Activated T-helper 1 cell treated with anti-CD3 and anti-CD28 coated beads, Interleukin-2, amount 50 U/mL, for 16 hours (primary cell): Measurements from ENCODE around the gene CCP110.

ENCODE experiments used
- DNase-seq, 2 donors: peaks; one replicate each; pipeline ENCODE4 v3.0.0-alpha.2; 2020; ENCODE audit warnings: low read depth in 1 of 2, low spot score in 1 of 2

CCP110 gene, protein sequence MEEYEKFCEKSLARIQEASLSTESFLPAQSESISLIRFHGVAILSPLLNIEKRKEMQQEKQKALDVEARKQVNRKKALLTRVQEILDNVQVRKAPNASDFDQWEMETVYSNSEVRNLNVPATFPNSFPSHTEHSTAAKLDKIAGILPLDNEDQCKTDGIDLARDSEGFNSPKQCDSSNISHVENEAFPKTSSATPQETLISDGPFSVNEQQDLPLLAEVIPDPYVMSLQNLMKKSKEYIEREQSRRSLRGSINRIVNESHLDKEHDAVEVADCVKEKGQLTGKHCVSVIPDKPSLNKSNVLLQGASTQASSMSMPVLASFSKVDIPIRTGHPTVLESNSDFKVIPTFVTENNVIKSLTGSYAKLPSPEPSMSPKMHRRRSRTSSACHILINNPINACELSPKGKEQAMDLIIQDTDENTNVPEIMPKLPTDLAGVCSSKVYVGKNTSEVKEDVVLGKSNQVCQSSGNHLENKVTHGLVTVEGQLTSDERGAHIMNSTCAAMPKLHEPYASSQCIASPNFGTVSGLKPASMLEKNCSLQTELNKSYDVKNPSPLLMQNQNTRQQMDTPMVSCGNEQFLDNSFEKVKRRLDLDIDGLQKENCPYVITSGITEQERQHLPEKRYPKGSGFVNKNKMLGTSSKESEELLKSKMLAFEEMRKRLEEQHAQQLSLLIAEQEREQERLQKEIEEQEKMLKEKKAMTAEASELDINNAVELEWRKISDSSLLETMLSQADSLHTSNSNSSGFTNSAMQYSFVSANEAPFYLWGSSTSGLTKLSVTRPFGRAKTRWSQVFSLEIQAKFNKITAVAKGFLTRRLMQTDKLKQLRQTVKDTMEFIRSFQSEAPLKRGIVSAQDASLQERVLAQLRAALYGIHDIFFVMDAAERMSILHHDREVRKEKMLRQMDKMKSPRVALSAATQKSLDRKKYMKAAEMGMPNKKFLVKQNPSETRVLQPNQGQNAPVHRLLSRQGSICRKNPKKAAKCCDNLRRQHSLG

GRCh38 chr16:19523559-19524355 is at the start of gene CCP110:
Gene CCP110 (plus strand): TSS chr16:19523942. CDS start chr16:19527882, 3,940 bp downstream.
- peak; percentile 89 to 90 for DNase-seq

GRCh38 chr16:19474617-19475016 is 49.1 kb upstream of the CCP110 start:
- no peak for DNase-seq

DNA sequence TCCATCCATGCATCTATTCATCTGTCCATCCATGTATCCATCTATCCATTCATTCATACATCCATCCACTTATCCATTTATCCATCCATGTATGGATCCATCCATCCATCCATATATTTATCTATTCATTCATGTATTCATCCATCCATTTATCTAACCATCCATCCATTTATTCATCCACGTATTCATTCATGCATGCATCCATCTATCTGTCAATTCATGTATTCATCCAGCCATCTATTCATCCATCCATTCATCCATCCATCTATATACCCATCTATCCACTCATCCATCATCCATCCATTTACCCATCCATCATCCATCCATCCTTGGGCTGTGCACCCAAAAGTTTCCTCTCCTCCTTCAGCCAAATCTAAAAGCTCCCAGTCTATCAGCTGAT is 45.2 kb upstream of the CCP110 start:
- DNase-seq, result no peak

- no peak for DNase-seq
These were observed 44.4 kb upstream of the CCP110 start for GRCh38 chr16:19479302-19479721.

GRCh38 chr16:19481296-19481695 is 42.4 kb upstream of the CCP110 start:
- DNase-seq, result no peak

DNA sequence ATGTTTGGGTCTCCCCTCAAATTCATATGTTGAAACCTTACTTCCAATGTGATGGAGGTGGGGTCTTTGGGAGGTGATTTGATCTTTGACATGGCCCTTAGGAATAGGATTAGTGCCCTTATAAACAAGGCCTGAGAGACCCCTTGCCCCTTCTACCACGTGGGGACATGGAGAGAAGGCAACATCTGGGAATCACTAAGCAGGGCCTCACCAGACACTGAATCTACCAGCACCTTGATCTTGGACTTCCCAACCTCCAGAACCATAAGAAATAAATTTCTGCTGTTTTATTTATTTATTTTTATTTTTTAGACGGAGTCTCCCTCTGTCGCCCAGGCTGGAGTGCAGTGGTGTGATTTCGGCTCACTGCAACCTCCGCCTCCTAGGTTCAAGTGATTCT is 42.0 kb upstream of the CCP110 start:
- no peak for DNase-seq

GRCh38 chr16:19482291-19482690 is 41.5 kb upstream of the CCP110 start:
- DNase-seq, result no peak

DNA sequence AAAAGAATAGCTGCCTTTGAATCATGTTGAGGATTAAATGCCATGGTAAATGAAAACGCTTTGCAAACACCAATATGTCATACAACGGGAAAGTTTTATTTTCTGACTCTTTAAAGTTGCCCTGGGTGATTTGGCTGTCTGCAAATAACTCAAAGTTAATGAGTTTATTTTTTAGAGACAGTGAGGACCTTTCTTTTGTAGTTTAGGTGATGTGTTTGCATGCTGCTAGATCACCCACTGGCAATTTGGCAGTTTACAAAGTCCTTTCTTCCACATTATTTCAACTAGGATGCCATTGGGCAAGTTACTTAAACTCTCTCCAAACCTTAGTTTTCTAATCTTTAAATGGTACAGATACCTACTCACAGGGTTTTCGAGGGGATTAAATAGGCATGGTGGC is 39.6 kb upstream of the CCP110 start:
- no peak for DNase-seq

DNA sequence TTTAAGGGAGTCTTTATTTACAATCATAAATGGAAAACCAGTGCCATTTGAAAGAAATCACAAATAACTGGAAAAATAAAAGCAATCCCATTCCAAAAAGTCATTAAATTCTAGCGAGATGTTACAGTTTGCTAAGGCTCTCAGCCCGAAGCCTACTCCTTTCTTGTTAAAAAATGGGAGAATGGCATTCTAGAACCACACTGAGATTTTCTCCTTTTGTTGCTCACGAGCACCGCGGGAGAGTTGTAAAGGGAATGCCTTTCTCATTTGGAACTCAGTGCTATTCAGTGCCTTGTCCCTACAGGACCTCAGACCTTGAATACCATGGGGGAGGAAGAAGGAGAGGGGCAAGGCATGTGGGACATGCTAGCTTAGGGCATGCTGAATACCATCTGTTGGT is 38.1 kb upstream of the CCP110 start:
- DNase-seq, result no peak

DNA sequence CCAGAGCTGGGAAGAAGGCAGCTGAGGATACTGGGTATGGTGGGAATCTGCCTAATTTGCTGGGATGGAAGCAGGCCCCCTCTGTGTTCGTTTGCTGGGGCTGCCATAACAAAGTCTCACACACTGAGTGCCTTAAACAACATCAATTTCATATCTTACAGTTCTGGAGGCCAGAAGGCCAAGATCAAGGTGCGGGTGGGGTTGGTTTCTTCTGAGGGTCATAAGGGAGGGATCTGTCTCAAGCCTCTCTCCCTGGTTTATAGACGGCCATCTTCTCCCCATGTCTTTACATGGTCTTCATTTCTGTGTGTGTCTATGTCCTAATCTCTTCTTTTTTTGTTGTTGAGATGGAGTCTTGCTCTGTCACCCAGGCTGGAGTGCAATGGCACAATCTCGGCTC is 37.7 kb upstream of the CCP110 start:
- no peak for DNase-seq

DNA sequence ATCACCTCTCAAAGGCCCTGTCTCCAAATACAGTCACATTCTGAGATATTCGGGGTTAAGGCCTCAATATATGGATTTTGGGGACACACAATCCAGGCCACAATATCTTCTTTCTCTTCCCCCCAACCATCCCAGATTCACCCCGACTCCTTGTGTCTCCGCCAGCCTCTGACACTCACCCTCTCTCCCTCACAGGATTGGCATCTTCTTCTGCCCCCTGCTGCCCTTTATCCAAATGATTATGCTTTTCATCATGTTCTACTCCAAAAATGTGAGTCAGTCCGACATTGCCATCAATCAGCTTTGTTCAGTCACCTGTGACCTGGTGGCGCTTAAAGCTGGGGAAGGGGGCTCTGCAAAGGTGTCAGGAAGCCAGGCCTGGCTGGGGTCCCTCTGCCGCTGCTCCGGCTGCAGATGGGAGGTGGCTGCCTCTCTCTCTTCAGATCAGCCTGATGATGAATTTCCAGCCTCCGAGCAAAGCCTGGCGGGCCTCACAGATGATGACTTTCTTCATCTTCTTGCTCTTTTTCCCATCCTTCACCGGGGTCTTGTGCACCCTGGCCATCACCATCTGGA is 36.9 kb upstream of the CCP110 start:
- DNase-seq, result no peak

DNA sequence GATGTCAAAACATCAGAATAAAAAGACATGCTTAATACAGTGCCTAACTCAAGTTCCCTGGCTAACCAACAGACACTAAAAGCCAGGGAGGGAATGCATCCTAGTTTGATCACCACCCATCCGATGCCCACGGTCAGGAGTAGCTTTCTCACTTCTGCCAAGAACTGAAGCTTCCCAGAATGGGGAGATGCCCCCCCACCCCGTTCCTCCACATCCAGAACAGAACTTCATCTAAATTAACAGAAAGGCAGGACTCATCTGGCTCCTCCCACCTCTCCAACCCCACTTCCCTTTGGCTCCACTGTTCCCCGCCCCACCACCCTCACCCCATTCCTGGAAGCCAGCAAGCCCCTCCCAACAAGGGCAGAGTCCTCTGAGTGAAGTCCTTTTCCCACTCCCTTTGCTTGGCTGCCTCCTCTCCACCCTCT is 35.5 kb upstream of the CCP110 start:
- DNase-seq, result no peak

GRCh38 chr16:19490619-19491018 is 33.1 kb upstream of the CCP110 start:
- DNase-seq, result no peak

DNA sequence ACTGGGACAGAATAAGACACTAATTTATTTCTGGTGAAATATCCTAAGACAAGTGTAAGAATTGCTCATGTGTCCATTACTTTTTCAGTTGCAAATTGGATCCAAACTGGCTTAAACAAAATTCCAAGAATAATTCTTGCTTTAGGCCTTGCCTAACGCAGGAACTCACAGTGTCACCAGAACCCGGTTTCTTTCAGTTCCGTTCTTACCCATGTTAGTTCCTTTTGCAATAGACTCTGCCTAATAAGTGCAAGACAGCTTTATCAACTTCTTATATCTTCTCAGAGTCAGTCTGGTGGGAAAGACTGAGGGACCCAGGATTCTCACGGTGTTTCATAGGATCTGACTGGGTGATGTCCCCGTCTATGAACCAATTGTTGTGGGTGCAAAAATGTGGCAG is 26.6 kb upstream of the CCP110 start:
- no peak for DNase-seq

GRCh38 chr16:19499006-19499405 is 24.7 kb upstream of the CCP110 start:
- DNase-seq, result no peak

DNA sequence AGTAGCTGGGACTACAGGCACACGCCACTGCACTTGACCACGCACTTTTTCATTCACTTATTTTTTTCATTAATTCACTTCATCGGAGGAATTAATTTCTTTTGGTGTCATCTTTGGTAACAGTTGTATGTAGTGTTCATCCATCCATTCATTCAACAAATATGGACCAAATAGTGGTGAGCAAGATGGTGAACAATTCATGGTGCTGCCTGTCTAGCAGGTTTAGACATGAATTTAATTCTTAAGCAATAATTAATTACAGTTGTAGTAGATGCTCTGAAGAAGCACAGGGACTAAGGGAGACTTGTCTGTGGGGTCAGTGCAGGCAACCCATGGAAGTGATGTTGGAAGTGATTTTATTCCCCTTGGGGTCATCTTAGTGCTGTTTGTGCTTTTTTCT is 24.3 kb upstream of the CCP110 start:
- no peak for DNase-seq

- peak; percentile 12 to 30 for DNase-seq
These were observed 21.2 kb upstream of the CCP110 start for GRCh38 chr16:19502395-19503131.

GRCh38 chr16:19503461-19504075 is 20.2 kb upstream of the CCP110 start:
- DNase-seq, result no peak

- DNase-seq, result no peak
These were observed 18.0 kb upstream of the CCP110 start for GRCh38 chr16:19505600-19506303.
